Mucosa of descending colon (tissue), 3 donors: Measurements from ENCODE around the gene TLN1. TPM values are rescaled to one million over a fixed set of nuclear protein-coding genes. Genes with fewer than 3 reads are reported as not detected.
A peak's percentile ranks its signal among the peaks of the same experiment; 100 is the strongest.

Experiments
- ATAC-seq: fragments of 200-7000 bp; cut with Tn5 transposase; one replicate; pipeline ENCODE4 v1.9.1; 2020; ENCODE audit warnings: mild to moderate bottlenecking, moderate library complexity
- DNase-seq, 3 donors: peaks; one replicate each; pipeline ENCODE4 v3.0.0-alpha.2; 2020
- H3K36me3 ChIP-seq: fragments of 200-600 bp; one replicate; pipeline ENCODE4 v1.8.0; 2021; ENCODE audit warnings: low read depth, mild to moderate bottlenecking
- H3K4me1 ChIP-seq: fragments of 200-600 bp; one replicate; pipeline ENCODE4 v1.8.0; 2021; ENCODE audit warnings: low read depth, mild to moderate bottlenecking
- H3K4me3 ChIP-seq: fragments of 200-600 bp; one replicate; pipeline ENCODE4 v1.8.0; 2021; ENCODE audit warnings: mild to moderate bottlenecking
- H3K9me3 ChIP-seq: fragments of 200-600 bp; one replicate; pipeline ENCODE4 v1.8.0; 2021; ENCODE audit warnings: mild to moderate bottlenecking
- CTCF ChIP-seq: fragments of 200-600 bp; IDR thresholded peaks from one replicate; pipeline ENCODE4 v1.8.0; 2022; ENCODE audit warnings: antibody characterized with exemption, mild to moderate bottlenecking
- intact Hi-C, 2 donors: fragments of 100-400 bp; cut with DNase I in 1 of 2; cut with micrococcal nuclease in 1 of 2; formaldehyde crosslinking; loops; one replicate each; pipeline versions ENCODE4 v1.11.0 to v1.11.1; 2022; cut with DNase I, micrococcal nuclease
- long read RNA-seq, 2 donors: library from polyadenylated mRNA; unstranded; transcript quantifications; one replicate each; pipeline ENCODE4 v2.0.0, GENCODE V29; 2019 to 2021
- total RNA-seq, 3 donors: library from RNA; stranded (reverse); fragmentation: NEBNext Ultra II Directional in 2 of 3; extraction: Animal tissue kit (Norgen Biotek cat#: 25700) in 2 of 3; gene quantifications; one replicate each; pipeline versions ENCODE4 v1.2.1 to v1.2.4, GENCODE V29; 2021 to 2023
- donor health status: DM: no; HTN: no; CAD: no; lungs with moderate emphysema.
- donor health status: DM: no; HTN: no; CAD: no.
- donor health status: DM: no; HTN: yes; CAD: no.

The TLN1 gene
- 100 to 1,000 TPM; 154 to 720 (median 189) TPM for total RNA-seq
- long read RNA-seq, donor 1, partial matches to known transcripts: 567 of 604 reads
- long read RNA-seq, donor 1, other reads (novel, unspliced or antisense): 37 of 604 reads
- long read RNA-seq, donor 2, partial matches to known transcripts: 8 of 11 reads
- long read RNA-seq, donor 2, other reads (novel, unspliced or antisense): 3 of 11 reads

- DNase-seq (peak; percentile 97 to 99 (median 99)), ATAC-seq (peak; percentile 88)
- intact Hi-C loops: loop anchor here in 1 of 2 donors (5.0 kb wide), 1 partner anchor 75 kb away; the partner anchor contains the start of genes CCDC107 and RMRP
- peak; percentile 16 for TF ChIP-seq CTCF
- Histone ChIP-seq H3K9me3 (no peaks in the 10 kb centered on the region), H3K36me3 (no peaks in the 10 kb centered on the region), H3K4me3 (peak within 1 kb of the TSS; percentile 52), H3K4me1 (peaks cover 49% of the 10 kb centered on the region)
Observed at GRCh38 chr9:35732185-35732799, at the start of gene TLN1, which contains the start of gene CREB3. Gene TLN1 (minus strand): TSS chr9:35732195. CDS start chr9:35725694, 6,501 bp downstream. Gene CREB3 (plus strand): TSS chr9:35732666. CDS start chr9:35732773, 107 bp downstream.

GRCh38 chr9:35781066-35781465 is 49.1 kb upstream of the TLN1 start:
- no peaks in the 10 kb centered on the region for H3K36me3 ChIP-seq
- intact Hi-C loops: loop anchor here in 1 of 2 donors (10.0 kb wide), 1 partner anchor 104 kb away; no protein-coding TSS in a partner anchor
- no peaks in the 10 kb centered on the region for H3K4me1 ChIP-seq
- no peaks in the 10 kb centered on the region for H3K9me3 ChIP-seq
- H3K4me3 ChIP-seq: no peak overlapping the region
- DNase-seq: no peak
- no peak for ATAC-seq
- TF ChIP-seq CTCF: no peak

GRCh38 chr9:35778496-35778895 is 46.5 kb upstream of the TLN1 start:
- DNase-seq: no peak
- no peak for ATAC-seq
- Histone ChIP-seq H3K4me3 (no peak overlapping the region), H3K9me3 (no peaks in the 10 kb centered on the region), H3K36me3 (no peaks in the 10 kb centered on the region), H3K4me1 (no peaks in the 10 kb centered on the region)
- intact Hi-C loops: no loop called here
- TF ChIP-seq CTCF: no peak

- no peak for TF ChIP-seq CTCF
- no peak overlapping the region for H3K4me3 ChIP-seq
- H3K36me3 ChIP-seq: no peaks in the 10 kb centered on the region
- no peak for DNase-seq
- ATAC-seq: no peak
- H3K4me1 ChIP-seq: peaks cover 16% of the 10 kb centered on the region
- intact Hi-C loops: no loop called here
- H3K9me3 ChIP-seq: no peaks in the 10 kb centered on the region
Observed at GRCh38 chr9:35776018-35776417, 44.0 kb upstream of the TLN1 start.

- ATAC-seq: no peak
- Histone ChIP-seq H3K4me3 (no peak overlapping the region), H3K36me3 (no peaks in the 10 kb centered on the region), H3K4me1 (peaks cover 23% of the 10 kb centered on the region), H3K9me3 (no peaks in the 10 kb centered on the region)
- intact Hi-C loops: no loop called here
- no peak for DNase-seq
- TF ChIP-seq CTCF: no peak
Observed at GRCh38 chr9:35774907-35775635, 43.1 kb upstream of the TLN1 start.
